ENCODE results near the gene TIGD1. TPM values are rescaled to one million over a fixed set of nuclear protein-coding genes. Genes with fewer than 3 reads are reported as not detected.

The TIGD1 gene
- total RNA-seq, result 1 to 10 TPM; 6.5 to 7.0 TPM

DNA sequence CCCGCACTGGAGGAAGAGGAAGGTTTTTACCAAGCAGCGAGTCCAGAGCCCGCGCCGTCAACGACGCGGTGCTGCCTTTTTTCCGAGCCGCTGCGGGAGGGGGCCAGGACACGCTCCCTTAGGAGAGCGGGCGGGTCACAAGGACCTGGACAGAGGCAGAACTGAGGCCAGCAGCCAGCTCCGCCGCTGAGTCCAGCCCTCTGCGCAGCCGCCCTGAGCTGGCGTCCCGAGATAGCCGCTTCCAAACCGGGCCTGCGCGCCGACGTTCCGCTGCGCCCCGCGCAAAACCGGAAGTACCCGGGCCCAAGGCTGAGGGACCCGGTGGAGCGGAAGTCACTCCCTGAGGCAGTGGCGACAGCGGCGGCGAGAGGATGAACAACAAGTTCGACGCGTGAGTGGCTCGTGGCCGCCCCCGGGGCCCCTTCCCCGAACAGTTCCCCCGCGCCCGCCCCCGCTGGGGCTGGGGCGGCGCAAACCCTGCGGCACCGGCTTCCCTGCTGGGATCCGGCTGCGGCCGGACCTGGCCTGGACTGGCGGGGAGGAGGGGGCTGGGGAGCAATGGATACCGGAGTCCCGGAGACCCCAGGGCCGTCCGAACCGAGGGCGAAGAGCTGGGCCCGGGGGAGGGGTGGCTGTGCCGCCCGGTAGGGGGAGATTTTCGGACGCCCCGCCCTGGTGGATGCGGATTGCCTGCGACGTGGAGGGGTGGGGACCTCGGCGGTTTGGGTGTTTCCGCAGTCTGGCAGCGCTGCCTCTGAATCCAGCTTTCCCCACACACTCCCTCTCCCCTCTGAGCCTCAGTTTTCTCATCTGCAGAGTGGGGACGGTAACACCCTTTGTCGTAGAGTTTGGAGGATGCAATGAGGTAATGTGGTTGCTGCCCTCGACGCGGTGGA lies at the start of gene TIGD1, which contains the start of gene EIF4E2:
Gene TIGD1, minus strand, starts transcription at position 204 of the 896 bp plus-strand sequence. CDS start 675 bp downstream, outside the sequence.
Gene EIF4E2, plus strand, starts transcription at position 336 of the 896 bp plus-strand sequence. Its CDS starts 36 bp downstream, at position 372.

GRCh38 chr2:232539298-232540231 lies 10.8 kb downstream of the TIGD1 start, which contains the start of gene CHRNG:
CHRNG (plus strand) TSS chr2:232539692; CDS start chr2:232539748, 56 bp downstream.

DNA sequence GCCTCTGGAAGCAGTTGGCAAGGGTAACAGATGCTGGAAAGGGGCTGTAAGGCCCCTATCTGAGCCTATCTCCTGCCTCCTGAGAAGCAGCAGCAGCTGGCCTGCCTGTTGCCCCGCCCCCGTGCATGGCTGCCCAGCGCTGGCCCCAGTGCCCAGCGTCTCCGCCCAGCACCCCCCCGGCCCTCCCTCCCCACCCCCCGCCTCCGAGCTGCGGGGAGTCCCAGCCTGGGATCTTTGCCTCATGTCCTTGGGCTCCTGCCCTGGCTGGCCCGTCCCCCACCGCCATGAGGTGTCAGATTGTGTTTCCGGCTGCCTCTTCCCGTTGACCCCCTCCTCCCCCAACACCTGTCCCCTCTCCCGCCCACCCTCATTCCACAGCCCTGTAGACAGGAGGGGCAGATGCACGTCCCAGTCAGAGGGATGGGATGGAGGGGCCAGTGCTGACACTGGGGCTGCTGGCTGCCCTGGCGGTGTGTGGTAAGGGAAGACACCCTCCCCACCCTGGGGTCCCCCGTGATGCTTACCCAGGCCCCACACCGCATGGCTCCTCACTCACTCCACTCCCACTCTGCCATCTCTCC lies 24.5 kb downstream of the TIGD1 start, which contains the start of gene CHRND:
Gene CHRND, plus strand, starts transcription at position 370 of the 581 bp plus-strand sequence. Its CDS starts 56 bp downstream, at position 426.

DNA sequence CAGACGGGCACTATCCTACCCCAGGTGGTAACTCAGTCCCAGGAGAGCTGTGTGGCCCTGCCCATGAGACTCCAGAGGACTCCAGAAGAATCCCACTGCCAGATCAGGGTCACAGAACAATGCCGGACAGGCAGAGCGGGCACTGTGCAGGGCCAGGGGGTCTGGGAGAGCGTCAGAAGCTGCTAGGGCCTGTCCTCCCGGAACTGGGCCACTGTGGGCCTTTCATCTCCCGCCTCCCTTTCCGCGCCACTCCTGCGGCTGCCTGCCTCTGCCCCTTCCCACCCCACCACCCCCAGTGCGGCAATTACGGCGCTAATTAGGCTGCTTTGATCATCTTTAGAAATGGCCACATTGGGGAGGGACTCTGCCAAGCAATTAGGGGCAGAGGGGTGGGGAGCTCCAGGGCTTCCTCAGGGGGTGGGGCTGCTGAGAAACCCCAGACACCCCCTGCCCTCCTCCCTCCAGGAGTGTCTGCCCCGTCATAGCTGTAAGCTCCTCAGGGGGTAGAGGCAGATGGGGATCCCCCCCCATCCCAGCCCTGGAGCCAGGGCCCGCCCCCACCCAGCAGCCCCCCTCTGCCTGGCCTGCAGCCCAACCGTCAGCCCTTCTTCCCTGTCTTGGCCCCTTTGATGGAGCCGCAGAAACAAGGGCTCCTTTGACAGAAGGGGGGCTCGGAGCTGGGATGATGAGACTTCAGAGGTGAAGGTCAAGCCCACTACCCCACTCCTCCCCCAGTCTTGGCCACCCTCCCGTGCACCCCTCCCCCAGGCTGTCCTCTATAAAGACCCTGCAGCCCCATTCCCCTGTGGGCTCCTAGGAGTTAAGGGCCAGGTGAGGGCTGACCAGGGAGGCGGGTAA lies 30.5 kb downstream of the TIGD1 start, which contains the start of gene PRSS56:
Gene PRSS56, plus strand, starts transcription at position 808 of the 858 bp plus-strand sequence. CDS start 211 bp downstream, outside the sequence.

Other genes starting within 250 kb of the TIGD1 start
- gene ALPP, start 171.8 kb downstream of the TIGD1 start, total RNA-seq, result not detected
- not detected for gene ALPG, start 143.7 kb downstream of the TIGD1 start, total RNA-seq
- gene ALPI, start 94.4 kb downstream of the TIGD1 start, total RNA-seq, result not detected
- not detected for gene ECEL1, start 62.7 kb downstream of the TIGD1 start, total RNA-seq
- gene PRSS56, start 30.2 kb downstream of the TIGD1 start, total RNA-seq, result not detected
- not detected for gene CHRND, start 24.4 kb downstream of the TIGD1 start, total RNA-seq
- not detected for gene CHRNG, start 10.9 kb downstream of the TIGD1 start, total RNA-seq
- gene EIF4E2, start 132 bp upstream of the TIGD1 start, total RNA-seq, result 10 to 100 TPM; 42.7 to 99.6 TPM
- gene EFHD1, start 83.0 kb upstream of the TIGD1 start, total RNA-seq, result under 1 TPM; 0.34 to 0.67 TPM
- 10 to 100 TPM; 42.3 to 53.6 TPM for gene GIGYF2, start 146.8 kb upstream of the TIGD1 start, total RNA-seq
- 10 to 100 TPM; 11.3 to 78.8 TPM for gene KCNJ13, start 226.0 kb upstream of the TIGD1 start, total RNA-seq